ENCODE data around the gene STON1. TPM values are rescaled to one million over a fixed set of nuclear protein-coding genes. Genes with fewer than 3 reads are reported as not detected.

Gene STON1
- total RNA-seq, 2 donors from 2014 or later, result 15.0 to 19.5 TPM

DNA sequence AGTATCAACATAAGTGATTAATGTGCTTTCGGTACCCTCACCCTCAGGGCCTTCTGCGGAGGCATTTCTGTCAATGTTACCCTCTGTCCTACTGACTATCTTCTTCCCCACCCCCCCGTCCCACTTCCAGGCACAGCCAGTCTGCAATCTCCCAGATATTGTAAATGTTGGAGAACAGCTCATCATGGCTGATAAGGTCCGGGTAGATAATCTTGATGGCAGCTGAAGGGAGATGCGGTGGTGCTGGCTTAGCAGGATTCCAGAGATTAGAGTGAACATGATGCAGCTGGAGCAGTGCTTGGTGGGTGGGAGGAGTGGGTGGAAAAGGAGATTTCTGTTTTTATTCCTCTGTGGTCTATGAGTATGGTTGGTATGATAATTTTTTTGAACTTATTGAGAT, 103.2 kb downstream of the STON1 start:
- Mint-ChIP-seq H3K9me3 (peaks cover 5% of the 10 kb centered on the region), H3K27ac (no peak overlapping the region), H3K36me3 (ENCODE audit: low read depth) (no peaks in the 10 kb centered on the region), H3K4me3 (no peak overlapping the region), H3K4me1 (no peaks in the 10 kb centered on the region), H3K27me3 (ENCODE audit: insufficient read depth) (no peaks in the 10 kb centered on the region)
- H3K9me3 ChIP-seq (ENCODE audit: control insufficient read depth, low read length), result no peaks in the 10 kb centered on the region
- H3K4me3 ChIP-seq (ENCODE audit: low read length), result no peak overlapping the region
- H3K9ac ChIP-seq (ENCODE audit: extremely low read depth, low read length, poor library complexity, severe bottlenecking), result no peak overlapping the region
- H3K36me3 ChIP-seq (ENCODE audit: control insufficient read depth, insufficient read depth, low read length), result no peaks in the 10 kb centered on the region
- H3K27me3 ChIP-seq (ENCODE audit: control insufficient read depth, insufficient read depth, low read length, poor library complexity, severe bottlenecking), result no peaks in the 10 kb centered on the region
- 86 to 100% methylated on average over 1 to 5 of the region's 5 CpGs for WGBS, 2 experiments (ENCODE audit: insufficient coverage in 1 of 2, insufficient read length in 1 of 2)
- no peaks in the 10 kb centered on the region for H3K4me1 ChIP-seq (ENCODE audit: control insufficient read depth, insufficient read depth, low read length)
- TF ChIP-seq, protein P1, sequence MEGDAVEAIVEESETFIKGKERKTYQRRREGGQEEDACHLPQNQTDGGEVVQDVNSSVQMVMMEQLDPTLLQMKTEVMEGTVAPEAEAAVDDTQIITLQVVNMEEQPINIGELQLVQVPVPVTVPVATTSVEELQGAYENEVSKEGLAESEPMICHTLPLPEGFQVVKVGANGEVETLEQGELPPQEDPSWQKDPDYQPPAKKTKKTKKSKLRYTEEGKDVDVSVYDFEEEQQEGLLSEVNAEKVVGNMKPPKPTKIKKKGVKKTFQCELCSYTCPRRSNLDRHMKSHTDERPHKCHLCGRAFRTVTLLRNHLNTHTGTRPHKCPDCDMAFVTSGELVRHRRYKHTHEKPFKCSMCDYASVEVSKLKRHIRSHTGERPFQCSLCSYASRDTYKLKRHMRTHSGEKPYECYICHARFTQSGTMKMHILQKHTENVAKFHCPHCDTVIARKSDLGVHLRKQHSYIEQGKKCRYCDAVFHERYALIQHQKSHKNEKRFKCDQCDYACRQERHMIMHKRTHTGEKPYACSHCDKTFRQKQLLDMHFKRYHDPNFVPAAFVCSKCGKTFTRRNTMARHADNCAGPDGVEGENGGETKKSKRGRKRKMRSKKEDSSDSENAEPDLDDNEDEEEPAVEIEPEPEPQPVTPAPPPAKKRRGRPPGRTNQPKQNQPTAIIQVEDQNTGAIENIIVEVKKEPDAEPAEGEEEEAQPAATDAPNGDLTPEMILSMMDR (conservative IDR thresholded peaks at IDR 0.05), result no peak
- no peak overlapping the region for H3K27ac ChIP-seq (ENCODE audit: low read depth, low read length)
- no peak for DNase-seq

DNA sequence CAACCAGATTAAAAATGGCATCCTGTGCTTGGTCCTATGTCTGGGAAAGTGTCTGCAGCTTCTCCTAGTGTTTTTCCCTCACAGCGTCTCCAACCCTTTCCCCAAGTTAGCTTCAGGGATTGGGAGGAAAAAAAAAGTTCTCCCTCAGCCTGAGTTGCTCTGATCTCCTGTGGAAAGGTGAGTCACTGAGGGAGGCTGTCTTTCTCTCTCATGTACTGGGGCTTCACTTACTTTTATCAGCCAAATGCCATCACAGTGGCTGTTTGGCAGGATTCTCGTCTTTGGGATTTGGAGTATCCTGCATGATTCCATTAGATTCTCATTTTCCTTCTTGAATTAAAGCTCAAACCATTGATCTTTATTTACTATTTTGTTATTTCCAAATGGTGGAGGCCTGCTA, 105.8 kb downstream of the STON1 start:
- WGBS, 2 experiments (ENCODE audit: insufficient coverage in 1 of 2, insufficient read length in 1 of 2), result 85% methylated on average over 2 of the region's 2 CpGs; no CpG with 5 or more reads in 1 of the 2 experiments
- Mint-ChIP-seq H3K4me1 (no peaks in the 10 kb centered on the region), H3K36me3 (ENCODE audit: low read depth) (no peaks in the 10 kb centered on the region), H3K27me3 (ENCODE audit: insufficient read depth) (no peaks in the 10 kb centered on the region), H3K27ac (no peak overlapping the region), H3K9me3 (peaks cover 5% of the 10 kb centered on the region), H3K4me3 (no peak overlapping the region)
- Histone ChIP-seq H3K36me3 (ENCODE audit: control insufficient read depth, insufficient read depth, low read length) (no peaks in the 10 kb centered on the region), H3K9me3 (ENCODE audit: control insufficient read depth, low read length) (no peaks in the 10 kb centered on the region), H3K4me1 (ENCODE audit: control insufficient read depth, insufficient read depth, low read length) (no peaks in the 10 kb centered on the region), H3K27me3 (ENCODE audit: control insufficient read depth, insufficient read depth, low read length, poor library complexity, severe bottlenecking) (no peaks in the 10 kb centered on the region), H3K9ac (ENCODE audit: extremely low read depth, low read length, poor library complexity, severe bottlenecking) (no peak overlapping the region), H3K4me3 (ENCODE audit: low read length) (no peak overlapping the region), H3K27ac (ENCODE audit: low read depth, low read length) (no peak overlapping the region)
- TF ChIP-seq, protein P1 (conservative IDR thresholded peaks at IDR 0.05), result no peak
- no peak for DNase-seq

DNA sequence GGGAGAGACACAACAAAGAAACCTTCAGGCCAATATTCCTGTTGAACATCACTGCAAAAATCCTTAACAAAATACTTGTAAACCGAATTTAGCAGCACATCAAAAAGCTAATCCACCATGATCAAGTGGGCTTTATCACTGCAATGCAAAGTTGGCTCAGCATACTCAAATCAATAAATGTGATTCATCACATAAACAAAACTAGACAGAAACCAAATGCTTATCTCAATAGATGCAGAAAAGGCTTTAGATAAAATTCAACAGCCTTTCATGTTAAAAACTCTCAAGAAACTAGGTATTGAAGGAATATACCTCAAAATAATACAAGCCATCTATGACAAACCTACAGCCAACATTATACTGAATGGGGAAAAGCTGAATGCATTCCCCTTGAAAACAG, 108.3 kb downstream of the STON1 start:
- no peaks in the 10 kb centered on the region for H3K36me3 Mint-ChIP-seq (ENCODE audit: low read depth)
- H3K4me1 Mint-ChIP-seq, result no peaks in the 10 kb centered on the region
- H3K4me3 ChIP-seq (ENCODE audit: low read length), result no peak overlapping the region
- H3K9ac ChIP-seq (ENCODE audit: extremely low read depth, low read length, poor library complexity, severe bottlenecking), result no peak overlapping the region
- TF ChIP-seq, protein P1 (conservative IDR thresholded peaks at IDR 0.05), result no peak
- 78 to 85% methylated on average over 1 of the region's 1 CpG for WGBS, 2 experiments (ENCODE audit: insufficient coverage in 1 of 2, insufficient read length in 1 of 2)
- H3K9me3 Mint-ChIP-seq, result peaks cover 5% of the 10 kb centered on the region
- no peaks in the 10 kb centered on the region for H3K27me3 ChIP-seq (ENCODE audit: control insufficient read depth, insufficient read depth, low read length, poor library complexity, severe bottlenecking)
- H3K27ac Mint-ChIP-seq, result no peak overlapping the region
- H3K4me3 Mint-ChIP-seq, result no peak overlapping the region
- DNase-seq, result no peak
- H3K27me3 Mint-ChIP-seq (ENCODE audit: insufficient read depth), result no peaks in the 10 kb centered on the region
- H3K9me3 ChIP-seq (ENCODE audit: control insufficient read depth, low read length), result no peaks in the 10 kb centered on the region
- no peaks in the 10 kb centered on the region for H3K4me1 ChIP-seq (ENCODE audit: control insufficient read depth, insufficient read depth, low read length)
- H3K36me3 ChIP-seq (ENCODE audit: control insufficient read depth, insufficient read depth, low read length), result no peaks in the 10 kb centered on the region
- no peak overlapping the region for H3K27ac ChIP-seq (ENCODE audit: low read depth, low read length)

Other genes starting within 250 kb of the STON1 start
- gene FOXN2, start 215.5 kb upstream of the STON1 start, total RNA-seq, result 10 to 100 TPM; 16.1 to 18.8 TPM
- 10 to 100 TPM; 26.1 to 39.0 TPM for gene PPP1R21, start 89.4 kb upstream of the STON1 start, total RNA-seq
- not detected for gene GTF2A1L, start 87.7 kb downstream of the STON1 start, total RNA-seq
- gene LHCGR, start 225.6 kb downstream of the STON1 start, total RNA-seq, result not detected